ENCODE measurements around the gene EBPL.

EBPL gene

GRCh38 chr13:49670828-49671227 lies 20.5 kb downstream of the EBPL start:
- DNase-seq, result no peak

GRCh38 chr13:49669735-49670309 lies 21.5 kb downstream of the EBPL start:
- peak; percentile 81 for DNase-seq

GRCh38 chr13:49667773-49668172 lies 23.5 kb downstream of the EBPL start:
- no peak for DNase-seq

- DNase-seq, result no peak
Measured at GRCh38 chr13:49664606-49665005, 26.7 kb downstream of the EBPL start.

GRCh38 chr13:49657241-49657641 lies 34.0 kb downstream of the EBPL start:
- DNase-seq, result no peak

GRCh38 chr13:49655906-49656305 lies 35.4 kb downstream of the EBPL start:
- DNase-seq, result no peak

- no peak for DNase-seq
Measured at GRCh38 chr13:49654011-49654410, 37.3 kb downstream of the EBPL start.

GRCh38 chr13:49653478-49653877 lies 37.8 kb downstream of the EBPL start:
- no peak for DNase-seq

GRCh38 chr13:49652355-49653305 lies 38.7 kb downstream of the EBPL start:
- peak; percentile 14 for DNase-seq

- no peak for DNase-seq
Measured at GRCh38 chr13:49651570-49652354, 39.5 kb downstream of the EBPL start.

- DNase-seq, result no peak
Measured at GRCh38 chr13:49649963-49650312, 41.3 kb downstream of the EBPL start.

GRCh38 chr13:49649244-49649962 lies 41.9 kb downstream of the EBPL start:
- DNase-seq, result peak; percentile 3

- no peak for DNase-seq
Measured at GRCh38 chr13:49646688-49647087, 44.6 kb downstream of the EBPL start.

GRCh38 chr13:49645451-49645850 lies 45.8 kb downstream of the EBPL start:
- no peak for DNase-seq

GRCh38 chr13:49643035-49643646 lies 48.1 kb downstream of the EBPL start:
- no peak for DNase-seq

- DNase-seq, result no peak
Measured at GRCh38 chr13:49641801-49642291, 49.4 kb downstream of the EBPL start.

GRCh38 chr13:49638744-49639072 lies 52.6 kb downstream of the EBPL start:
- no peak for DNase-seq

GRCh38 chr13:49638030-49638743 lies 53.1 kb downstream of the EBPL start:
- no peak for DNase-seq

GRCh38 chr13:49636705-49637104 lies 54.6 kb downstream of the EBPL start:
- DNase-seq, result no peak

- DNase-seq, result no peak
Measured at GRCh38 chr13:49635599-49636433, 55.5 kb downstream of the EBPL start.

GRCh38 chr13:49633710-49634109 lies 57.6 kb downstream of the EBPL start:
- DNase-seq, result no peak

Data from kidney glomerular epithelial cell (primary cell).